SW480 (cell line): ENCODE measurements around the gene VDAC1.
"Not testable (repeated sequence)": the region's sequence is repeated elsewhere in the genome, so short reads cannot be mapped to it uniquely, and the experiment has no call there.

ENCODE experiments used
- DNase-seq: peaks from one replicate; pipeline ENCODE4 v3.0.0-alpha.2; 2016; ENCODE audit warnings: low spot score

The VDAC1 gene

GRCh38 chr5:134004626-134005416, at the start of gene VDAC1:
TSS of gene VDAC1 (minus strand) at chr5:134004975. CDS start at chr5:133993012, 11,963 bp downstream.
- DNase-seq: peak; percentile 87

- peak; percentile 93 for DNase-seq
Observed at GRCh38 chr5:134053840-134054338, 49.1 kb upstream of the VDAC1 start.

GRCh38 chr5:134053314-134053839, 48.6 kb upstream of the VDAC1 start:
- DNase-seq: no peak

GRCh38 chr5:134051305-134051704, 46.5 kb upstream of the VDAC1 start:
- no peak for DNase-seq

GRCh38 chr5:134048864-134049263, 44.1 kb upstream of the VDAC1 start:
- no peak for DNase-seq

- no peak for DNase-seq
Observed at GRCh38 chr5:134047687-134048056, 42.9 kb upstream of the VDAC1 start.

GRCh38 chr5:134046801-134047686, 42.3 kb upstream of the VDAC1 start:
- DNase-seq: peak; percentile 85

GRCh38 chr5:134046330-134046729, 41.6 kb upstream of the VDAC1 start:
- DNase-seq: no peak

GRCh38 chr5:134043793-134044792, 39.3 kb upstream of the VDAC1 start:
- no peak for DNase-seq

GRCh38 chr5:134041570-134042411, 37.0 kb upstream of the VDAC1 start:
- no peak for DNase-seq

GRCh38 chr5:134038138-134038537, 33.4 kb upstream of the VDAC1 start:
- no peak for DNase-seq

GRCh38 chr5:134037160-134037559, 32.4 kb upstream of the VDAC1 start:
- no peak for DNase-seq

- no peak for DNase-seq
Observed at GRCh38 chr5:134034326-134034725, 29.6 kb upstream of the VDAC1 start.

GRCh38 chr5:134030303-134030964, 25.7 kb upstream of the VDAC1 start:
- DNase-seq: not testable (repeated sequence)

GRCh38 chr5:134029156-134029555, 24.4 kb upstream of the VDAC1 start:
- peak; percentile 80 for DNase-seq

GRCh38 chr5:134028496-134028895, 23.7 kb upstream of the VDAC1 start:
- DNase-seq: no peak

GRCh38 chr5:134027288-134027615, 22.5 kb upstream of the VDAC1 start:
- DNase-seq: no peak

GRCh38 chr5:134026521-134027287, 21.9 kb upstream of the VDAC1 start:
- peak; percentile 89 for DNase-seq

- DNase-seq: no peak
Observed at GRCh38 chr5:134025786-134026185, 21.0 kb upstream of the VDAC1 start.
